OCI-LY3 (cell line): ENCODE results near the gene ASCC3.

Experiments
- H2AFZ ChIP-seq: fragments of 200-600, 300-600 bp; shearing (Covaris generic); 2 replicates; pipeline ENCODE4 v1.6.0; 2014; ENCODE audit warnings: antibody characterized with exemption, low read depth, low read length
- H3K27ac ChIP-seq: fragments of 200-600, 300-600 bp; sonication (generic); 2 replicates; pipeline ENCODE4 v1.5.1; 2014; ENCODE audit warnings: mild to moderate bottlenecking, low read length, moderate library complexity, mixed read lengths
- H3K27me3 ChIP-seq: fragments of 200-600, 300-600 bp; sonication (generic); 2 replicates; pipeline ENCODE4 v1.6.1; 2014; ENCODE audit warnings: low read depth, low read length, mixed read lengths
- H3K36me3 ChIP-seq: fragments of 200-600, 300-600 bp; sonication (generic); replicated peaks from 2 replicates; pipeline ENCODE3; 2014; ENCODE audit warnings: low read depth, low read length, mixed read lengths
- H3K4me1 ChIP-seq: fragments of 300-600, 200-600 bp; sonication (generic); 2 replicates; pipeline ENCODE4 v1.6.1; 2014; ENCODE audit warnings: low read length, mixed read lengths
- H3K4me2 ChIP-seq: fragments of 200-600, 300-600 bp; sonication (generic); 2 replicates; pipeline ENCODE4 v1.6.1; 2014; ENCODE audit warnings: low read length, mixed read lengths
- H3K4me3 ChIP-seq: fragments of 300-600, 200-600 bp; sonication (generic); 2 replicates; pipeline ENCODE4 v1.5.1; 2014; ENCODE audit warnings: antibody characterized with exemption, mild to moderate bottlenecking, low read length, moderate library complexity
- H3K79me2 ChIP-seq: fragments of 300-600, 200-600 bp; shearing (Covaris generic); 2 replicates; pipeline ENCODE4 v1.6.1; 2014; ENCODE audit warnings: mild to moderate bottlenecking, low read length, mixed read lengths
- H3K9ac ChIP-seq: fragments of 300-600, 200-600 bp; shearing (Covaris generic); 2 replicates; pipeline ENCODE4 v1.6.0; 2014; ENCODE audit warnings: mild to moderate bottlenecking, low read length, moderate library complexity
- H3K9me3 ChIP-seq: fragments of 200-600, 300-600 bp; shearing (Covaris generic); 2 replicates; pipeline ENCODE4 v1.6.1; 2014; ENCODE audit warnings: low read length, mixed read lengths; ENCODE audit not compliant: insufficient read depth
- H4K20me1 ChIP-seq: fragments of 200-600, 300-600 bp; sonication (generic); 2 replicates; pipeline ENCODE4 v1.6.1; 2016; ENCODE audit warnings: low read length, mixed read lengths; ENCODE audit not compliant: insufficient read depth
- EZH2phosphoT487 ChIP-seq: fragments of 200-600 bp; shearing (Covaris generic); IDR thresholded peaks from 2 replicates; pipeline ENCODE4 v1.6.1; 2018; ENCODE audit warnings: antibody characterized with exemption, mixed run types, low read depth
- TF ChIP-seq, protein P1 (sequence below): fragments of 200-600, 300-600 bp; sonication (generic); IDR thresholded peaks from 2 replicates; pipeline ENCODE4 v1.5.1; 2014; ENCODE audit warnings: antibody characterized with exemption, low read length, low read depth

Gene ASCC3

DNA sequence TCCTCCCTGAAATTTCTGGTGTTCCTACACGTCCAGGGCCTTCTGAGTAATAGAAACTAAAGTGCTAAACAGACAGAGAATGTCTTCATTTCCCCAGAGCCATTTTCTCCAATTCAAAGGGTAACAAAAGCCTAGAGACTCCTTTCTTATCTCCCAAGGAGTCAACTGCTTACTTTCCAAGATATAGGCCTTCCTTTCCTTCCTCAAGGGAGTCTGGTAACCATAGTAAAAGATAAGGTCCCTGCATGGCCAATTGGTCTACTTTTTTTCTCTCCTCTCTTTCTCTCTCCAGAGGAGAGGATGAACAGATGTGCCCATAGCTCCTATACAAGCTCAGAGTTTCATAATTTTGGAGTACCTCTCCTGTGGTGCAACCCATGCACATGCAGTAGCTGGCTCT is 185.7 kb downstream of the ASCC3 start:
- no peak overlapping the region for H3K4me2 ChIP-seq
- no peak for TF ChIP-seq EZH2phosphoT487
- TF ChIP-seq, protein P1, sequence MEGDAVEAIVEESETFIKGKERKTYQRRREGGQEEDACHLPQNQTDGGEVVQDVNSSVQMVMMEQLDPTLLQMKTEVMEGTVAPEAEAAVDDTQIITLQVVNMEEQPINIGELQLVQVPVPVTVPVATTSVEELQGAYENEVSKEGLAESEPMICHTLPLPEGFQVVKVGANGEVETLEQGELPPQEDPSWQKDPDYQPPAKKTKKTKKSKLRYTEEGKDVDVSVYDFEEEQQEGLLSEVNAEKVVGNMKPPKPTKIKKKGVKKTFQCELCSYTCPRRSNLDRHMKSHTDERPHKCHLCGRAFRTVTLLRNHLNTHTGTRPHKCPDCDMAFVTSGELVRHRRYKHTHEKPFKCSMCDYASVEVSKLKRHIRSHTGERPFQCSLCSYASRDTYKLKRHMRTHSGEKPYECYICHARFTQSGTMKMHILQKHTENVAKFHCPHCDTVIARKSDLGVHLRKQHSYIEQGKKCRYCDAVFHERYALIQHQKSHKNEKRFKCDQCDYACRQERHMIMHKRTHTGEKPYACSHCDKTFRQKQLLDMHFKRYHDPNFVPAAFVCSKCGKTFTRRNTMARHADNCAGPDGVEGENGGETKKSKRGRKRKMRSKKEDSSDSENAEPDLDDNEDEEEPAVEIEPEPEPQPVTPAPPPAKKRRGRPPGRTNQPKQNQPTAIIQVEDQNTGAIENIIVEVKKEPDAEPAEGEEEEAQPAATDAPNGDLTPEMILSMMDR: no peak

DNA sequence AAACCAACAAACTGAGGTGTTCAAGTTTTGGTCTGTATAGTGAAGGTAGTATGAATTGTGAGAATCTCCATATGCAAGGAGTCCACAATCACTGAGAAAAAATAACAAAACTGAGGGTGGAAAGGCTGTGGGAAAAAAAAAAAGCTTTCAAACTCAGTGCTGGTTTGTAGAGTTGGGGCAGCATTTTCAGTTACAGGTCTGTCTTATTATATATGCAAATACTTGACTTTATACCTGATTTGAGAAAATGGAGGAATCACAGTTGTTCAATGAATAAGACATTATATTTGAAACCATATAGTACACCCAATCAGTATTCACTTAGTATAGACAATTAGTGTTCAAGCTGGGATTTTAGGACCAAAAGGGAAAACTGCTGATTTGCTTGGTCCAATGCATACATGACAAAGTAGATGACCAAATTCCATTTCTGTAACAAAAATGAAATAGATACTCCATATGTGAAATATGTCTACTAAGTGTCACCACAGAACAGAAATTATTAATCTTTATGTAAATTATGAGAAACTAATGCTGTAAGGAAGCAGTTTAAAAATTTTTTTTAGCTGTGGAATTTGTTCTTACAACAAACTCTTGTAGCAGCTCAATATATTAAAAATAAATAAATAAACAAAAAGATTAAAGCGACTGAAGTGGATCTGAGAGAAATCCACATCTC is 187.7 kb downstream of the ASCC3 start:
- no peak overlapping the region for H3K9ac ChIP-seq
- no peak for TF ChIP-seq EZH2phosphoT487
- TF ChIP-seq, protein P1: no peak

More for the DNA sequence above, 185.7 kb downstream of the ASCC3 start:
- Histone ChIP-seq H3K9me3 (no peaks in the 10 kb centered on the region), H2AFZ (no peak overlapping the region), H3K27me3 (no peaks in the 10 kb centered on the region), H3K4me1 (no peaks in the 10 kb centered on the region), H4K20me1 (no peaks in the 10 kb centered on the region), H3K79me2 (no peaks in the 10 kb centered on the region), H3K4me3 (no peak overlapping the region), H3K9ac (no peak overlapping the region), H3K27ac (no peak overlapping the region), H3K36me3 (no peaks in the 10 kb centered on the region)

DNA sequence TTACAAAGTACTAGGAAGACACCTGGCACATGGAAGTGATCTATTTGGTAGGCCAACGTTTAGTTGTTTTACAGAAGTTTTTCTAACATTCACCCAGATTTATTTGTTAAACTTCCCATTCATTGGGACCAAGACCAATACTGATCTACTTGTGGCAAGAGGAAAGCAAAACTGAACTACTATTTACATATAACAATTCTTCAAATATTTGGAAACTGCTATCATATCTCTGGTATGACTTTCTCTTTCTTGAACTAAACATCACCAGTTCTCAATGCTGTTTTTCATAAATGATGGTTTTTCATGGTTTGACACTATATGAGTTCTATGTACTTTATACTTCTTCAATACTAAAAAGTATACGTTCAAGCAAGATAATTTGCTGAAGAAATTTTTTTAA is 189.2 kb downstream of the ASCC3 start:
- no peak for TF ChIP-seq EZH2phosphoT487
- TF ChIP-seq, protein P1: no peak

More for the DNA sequence above, 187.7 kb downstream of the ASCC3 start:
- Histone ChIP-seq H3K36me3 (no peaks in the 10 kb centered on the region), H3K27me3 (no peaks in the 10 kb centered on the region), H3K27ac (no peak overlapping the region), H3K79me2 (no peaks in the 10 kb centered on the region), H3K9me3 (no peaks in the 10 kb centered on the region), H3K4me3 (no peak overlapping the region), H3K4me2 (no peak overlapping the region), H3K4me1 (no peaks in the 10 kb centered on the region), H2AFZ (no peak overlapping the region), H4K20me1 (no peaks in the 10 kb centered on the region)

DNA sequence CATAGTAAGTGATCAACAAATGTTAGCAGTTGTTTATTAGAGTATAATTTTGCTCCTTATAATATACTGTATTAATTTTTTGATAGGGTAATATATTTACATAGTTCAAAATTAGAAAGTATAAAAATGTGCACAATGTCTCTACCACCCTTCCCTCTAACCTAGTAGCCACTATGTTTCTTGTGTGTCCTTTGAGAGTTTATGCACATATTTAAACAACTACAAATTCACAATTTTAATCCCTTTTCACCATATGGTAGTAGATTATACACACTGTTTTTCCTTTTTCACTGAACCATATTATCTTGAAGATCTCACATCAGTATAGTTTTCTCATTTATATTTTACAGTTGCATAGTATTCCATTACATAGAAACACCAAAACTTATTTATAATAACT is 194.9 kb downstream of the ASCC3 start:
- no peaks in the 10 kb centered on the region for H3K79me2 ChIP-seq
- no peak overlapping the region for H3K4me3 ChIP-seq
- no peak overlapping the region for H3K4me2 ChIP-seq
- no peaks in the 10 kb centered on the region for H3K27me3 ChIP-seq
- H3K9ac ChIP-seq: no peak overlapping the region
- no peaks in the 10 kb centered on the region for H3K4me1 ChIP-seq
- no peaks in the 10 kb centered on the region for H4K20me1 ChIP-seq
- no peak overlapping the region for H2AFZ ChIP-seq
- H3K9me3 ChIP-seq: no peaks in the 10 kb centered on the region
- peaks cover 3% of the 10 kb centered on the region for H3K36me3 ChIP-seq
- H3K27ac ChIP-seq: no peak overlapping the region
- TF ChIP-seq, protein P1: no peak
- no peak for TF ChIP-seq EZH2phosphoT487

More for the DNA sequence above, 189.2 kb downstream of the ASCC3 start:
- Histone ChIP-seq H3K27ac (no peak overlapping the region), H3K4me1 (no peaks in the 10 kb centered on the region), H3K9me3 (no peaks in the 10 kb centered on the region), H2AFZ (no peak overlapping the region), H4K20me1 (no peaks in the 10 kb centered on the region), H3K36me3 (no peaks in the 10 kb centered on the region), H3K9ac (no peak overlapping the region), H3K27me3 (no peaks in the 10 kb centered on the region), H3K4me2 (no peak overlapping the region), H3K79me2 (no peaks in the 10 kb centered on the region), H3K4me3 (no peak overlapping the region)
